Activated CD8-positive, alpha-beta memory T cell treated with anti-CD3 and anti-CD28 coated beads, Interleukin-2, amount 50 U/mL, for 4 hours (primary cell): ENCODE results near the gene LRP1-AS.

Source experiments
- DNase-seq: peaks from one replicate; pipeline ENCODE4 v3.0.0-alpha.2; 2020

The LRP1-AS gene

DNA sequence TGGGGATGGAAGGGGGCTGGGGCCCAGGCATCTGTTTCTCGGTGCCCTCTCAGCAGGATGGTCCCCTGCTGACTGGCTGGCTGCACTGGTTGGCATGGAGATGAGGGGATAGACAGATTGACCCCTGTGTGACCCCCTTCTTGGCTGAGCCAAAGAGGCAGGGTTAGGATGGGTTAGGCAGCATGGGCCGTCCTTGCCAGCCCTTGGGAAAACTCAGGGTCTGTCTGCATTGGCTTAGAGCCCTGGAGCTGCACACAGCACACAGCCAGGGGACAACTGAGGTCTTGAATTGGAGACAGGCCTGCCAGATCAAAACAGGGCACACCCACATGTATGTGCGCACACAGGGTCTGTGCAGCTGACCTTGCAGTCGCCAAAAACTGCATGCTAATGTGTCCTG, 11.2 kb upstream of the LRP1-AS start:
- DNase-seq = no peak

DNA sequence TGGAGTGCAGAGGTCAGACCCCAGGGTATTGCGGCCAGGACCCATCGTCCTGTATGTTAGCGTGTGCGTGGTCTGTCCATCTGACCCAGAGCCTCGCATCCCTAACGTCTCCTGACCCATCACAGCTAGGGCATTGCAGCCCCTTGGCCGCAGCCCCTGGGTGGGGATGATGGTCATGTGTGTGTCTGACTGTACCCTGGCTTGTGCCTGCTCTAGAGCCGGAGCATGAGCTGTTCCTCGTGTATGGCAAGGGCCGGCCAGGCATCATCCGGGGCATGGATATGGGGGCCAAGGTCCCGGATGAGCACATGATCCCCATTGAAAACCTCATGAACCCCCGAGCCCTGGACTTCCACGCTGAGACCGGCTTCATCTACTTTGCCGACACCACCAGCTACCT, 10.8 kb upstream of the LRP1-AS start:
- DNase-seq = no peak

DNA sequence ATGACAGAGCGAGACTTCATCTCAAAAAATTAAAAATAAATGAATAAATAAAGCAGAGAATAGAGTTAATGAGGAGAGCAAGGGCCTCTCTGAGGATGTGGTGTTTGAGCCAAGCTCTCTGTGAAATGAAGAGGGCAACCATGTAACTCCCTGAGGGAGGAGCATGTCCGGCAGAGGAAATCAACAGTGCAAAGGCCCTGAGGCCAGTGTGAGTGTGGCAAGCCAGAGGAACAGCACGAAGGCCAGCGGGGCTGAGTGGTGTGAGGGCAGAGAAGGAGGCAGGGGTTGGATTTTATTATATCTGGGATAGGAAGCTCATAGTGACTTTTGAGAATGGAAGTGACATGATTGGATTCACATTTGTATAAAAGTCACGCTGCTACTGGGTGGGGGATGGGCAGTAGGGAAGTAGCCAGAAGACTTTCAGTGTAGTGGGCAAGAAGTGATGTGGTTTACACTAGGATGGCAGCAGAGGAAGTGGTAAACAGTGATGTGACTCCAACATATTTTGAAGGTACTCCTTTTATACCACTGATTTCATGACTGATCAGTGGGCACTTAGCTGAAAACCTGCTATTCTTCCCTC, 10.3 kb upstream of the LRP1-AS start:
- DNase-seq = no peak

DNA sequence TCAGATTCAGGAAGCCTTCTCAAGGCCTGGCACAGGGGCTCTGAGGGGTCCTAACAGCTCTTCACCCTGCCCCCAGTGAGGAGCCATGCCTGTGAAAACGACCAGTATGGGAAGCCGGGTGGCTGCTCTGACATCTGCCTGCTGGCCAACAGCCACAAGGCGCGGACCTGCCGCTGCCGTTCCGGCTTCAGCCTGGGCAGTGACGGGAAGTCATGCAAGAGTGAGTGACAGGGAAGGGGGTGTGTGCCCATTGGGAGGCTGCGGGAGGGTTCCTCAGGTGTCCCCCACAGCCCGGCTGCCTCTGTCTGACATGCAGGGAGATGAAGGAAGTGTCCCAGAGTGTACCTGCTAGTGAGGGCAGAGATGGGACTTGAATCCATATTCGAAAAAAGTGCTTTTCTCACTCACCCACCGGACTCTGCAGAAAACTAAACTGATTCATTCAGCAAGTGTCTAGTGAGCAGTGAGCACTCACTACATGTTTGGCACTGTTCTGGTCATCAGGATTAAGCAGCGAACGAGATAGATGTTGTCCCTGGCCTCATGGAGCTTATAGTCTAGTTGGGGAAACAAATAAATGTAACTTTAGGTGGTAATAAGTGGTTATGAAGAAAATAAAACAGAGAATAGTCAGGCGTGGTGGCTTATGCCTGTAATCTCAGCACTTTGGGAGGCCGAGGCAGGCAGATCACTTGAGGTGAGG, 9.4 kb upstream of the LRP1-AS start:
- DNase-seq = no peak

DNA sequence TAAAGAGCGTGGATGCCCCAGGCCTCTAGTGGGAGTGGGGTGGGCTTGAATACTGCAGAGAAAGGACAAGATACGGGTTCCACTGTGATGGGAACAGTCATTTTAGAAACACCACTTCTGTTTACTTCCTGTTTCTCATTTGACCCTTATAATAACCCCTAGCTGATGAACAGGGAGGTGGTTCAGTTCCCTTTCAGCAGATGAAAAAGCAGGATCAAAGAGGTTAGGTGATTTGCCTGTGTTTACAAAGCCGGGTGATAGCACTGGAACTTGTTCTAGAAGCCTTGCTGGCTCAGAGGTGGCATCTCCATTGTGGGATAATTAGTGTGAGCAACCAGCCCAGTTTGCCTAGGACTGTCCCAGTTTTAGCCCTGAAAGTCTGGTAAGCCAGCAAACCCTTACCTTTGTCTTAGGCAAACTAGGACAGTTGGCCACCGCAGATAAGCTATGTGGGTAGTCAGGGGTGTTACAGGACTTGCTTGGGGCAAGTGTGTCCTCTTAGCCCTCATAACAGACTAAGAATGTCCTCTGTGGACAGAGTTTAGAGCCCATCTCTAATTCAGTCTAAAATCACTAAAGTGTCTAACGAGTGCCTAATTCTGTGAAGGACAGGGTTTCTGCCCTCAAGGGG, 7.5 kb upstream of the LRP1-AS start:
- DNase-seq = no peak

DNA sequence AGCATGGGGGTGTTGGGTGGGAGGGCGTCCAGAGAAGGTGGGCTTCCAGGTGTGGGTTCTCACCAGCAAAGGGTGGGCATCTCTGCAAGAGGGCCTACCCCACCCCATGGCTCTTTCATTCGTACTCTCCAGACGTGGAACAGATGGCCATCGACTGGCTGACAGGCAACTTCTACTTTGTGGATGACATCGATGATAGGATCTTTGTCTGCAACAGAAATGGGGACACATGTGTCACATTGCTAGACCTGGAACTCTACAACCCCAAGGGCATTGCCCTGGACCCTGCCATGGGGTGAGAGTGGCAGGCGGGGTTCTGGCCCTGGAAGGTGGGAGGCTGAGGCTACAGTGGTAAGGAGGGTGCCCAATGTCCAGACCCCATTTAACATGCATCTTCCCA, 6.7 kb upstream of the LRP1-AS start:
- no peak for DNase-seq

DNA sequence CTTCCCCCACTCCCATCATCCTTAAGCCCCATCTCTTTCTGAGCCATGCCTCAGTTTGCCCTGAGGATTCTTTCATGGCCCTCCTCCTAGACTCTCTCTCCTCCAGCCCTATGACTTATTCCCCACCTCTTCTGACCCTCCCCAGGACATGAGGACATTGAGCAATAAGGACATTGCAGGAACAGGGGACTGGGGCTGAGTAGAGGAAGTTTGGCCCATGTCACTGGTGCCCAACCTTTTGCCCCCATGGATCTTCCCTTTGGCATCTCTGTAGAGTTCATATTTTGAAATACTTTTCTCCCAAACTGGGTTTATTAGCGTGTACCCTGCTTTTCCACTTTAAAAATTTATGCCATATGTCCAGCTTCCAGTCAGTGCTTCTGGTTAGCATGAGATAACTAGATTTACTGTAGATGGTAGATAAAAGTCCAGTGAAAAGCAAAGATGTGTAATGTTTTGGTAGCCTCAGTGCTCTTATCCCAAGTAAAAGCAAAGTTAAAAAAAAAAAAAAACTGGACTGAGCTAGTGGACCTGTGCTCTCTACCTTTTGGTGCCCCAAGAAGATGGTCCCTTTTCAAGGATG, 6.1 kb upstream of the LRP1-AS start:
- no peak for DNase-seq

DNA sequence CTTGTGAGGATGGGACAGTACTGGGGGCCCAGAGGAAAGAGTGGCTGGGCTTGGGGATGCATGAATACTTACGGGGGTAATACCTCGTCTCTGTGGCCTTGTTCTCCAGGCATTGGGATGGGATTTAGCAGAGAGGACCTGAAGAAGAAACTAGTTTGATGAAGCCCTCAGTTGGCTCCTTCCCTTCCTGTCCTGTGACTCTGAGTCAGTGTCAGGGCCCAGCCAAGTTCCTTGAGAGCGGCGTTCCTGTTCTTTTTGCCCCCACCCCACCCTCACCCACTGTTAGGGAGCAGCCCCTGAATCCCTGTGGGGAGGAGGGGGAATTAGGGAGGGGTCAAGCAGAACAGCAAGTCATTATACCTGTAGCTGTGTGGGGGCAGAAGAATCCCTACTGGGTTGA, 5.2 kb upstream of the LRP1-AS start:
- DNase-seq = no peak

DNA sequence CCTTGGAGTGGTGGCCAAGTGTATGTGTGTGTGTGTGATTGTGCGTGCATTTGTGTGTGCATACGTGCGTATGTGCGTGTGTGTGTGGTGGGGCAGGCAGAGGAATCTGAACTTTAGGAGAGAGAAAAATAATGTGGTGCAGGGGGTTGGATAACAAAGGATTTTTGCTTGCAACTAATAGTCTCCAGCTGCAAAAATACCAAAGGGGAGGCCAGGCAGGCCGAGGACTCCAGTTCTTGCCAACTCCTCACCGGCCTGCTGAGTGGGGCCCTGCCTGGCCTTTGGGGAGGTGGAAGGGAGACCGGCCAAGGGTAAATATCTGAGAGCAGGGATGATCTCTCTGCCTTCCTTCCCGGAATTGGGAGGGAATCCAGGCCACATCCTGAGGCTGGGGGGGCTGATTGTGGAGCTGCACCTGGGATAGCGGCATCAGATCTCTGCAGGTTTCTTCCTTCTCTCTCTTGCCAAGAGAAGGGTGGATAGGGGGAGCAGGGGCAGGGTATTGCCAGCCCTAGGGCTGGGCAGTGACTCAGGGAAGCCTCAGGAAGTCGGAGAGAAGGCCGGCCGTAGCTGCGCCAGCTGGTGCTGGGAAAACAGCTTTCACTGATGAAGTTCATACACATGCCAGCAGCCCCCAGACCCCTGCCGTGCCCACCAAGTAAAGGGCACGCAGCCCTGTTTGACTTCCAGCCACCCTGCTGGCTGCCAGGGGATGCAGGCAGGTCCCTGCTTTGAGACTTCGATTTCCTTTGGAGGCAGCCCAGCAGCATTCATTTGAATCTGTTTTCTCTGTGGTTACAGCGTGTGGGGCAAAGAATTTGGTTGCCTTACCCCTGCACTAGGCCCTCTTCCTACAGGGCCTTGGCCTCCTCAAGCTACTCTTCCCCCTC, 4.6 kb upstream of the LRP1-AS start:
- no peak for DNase-seq

DNA sequence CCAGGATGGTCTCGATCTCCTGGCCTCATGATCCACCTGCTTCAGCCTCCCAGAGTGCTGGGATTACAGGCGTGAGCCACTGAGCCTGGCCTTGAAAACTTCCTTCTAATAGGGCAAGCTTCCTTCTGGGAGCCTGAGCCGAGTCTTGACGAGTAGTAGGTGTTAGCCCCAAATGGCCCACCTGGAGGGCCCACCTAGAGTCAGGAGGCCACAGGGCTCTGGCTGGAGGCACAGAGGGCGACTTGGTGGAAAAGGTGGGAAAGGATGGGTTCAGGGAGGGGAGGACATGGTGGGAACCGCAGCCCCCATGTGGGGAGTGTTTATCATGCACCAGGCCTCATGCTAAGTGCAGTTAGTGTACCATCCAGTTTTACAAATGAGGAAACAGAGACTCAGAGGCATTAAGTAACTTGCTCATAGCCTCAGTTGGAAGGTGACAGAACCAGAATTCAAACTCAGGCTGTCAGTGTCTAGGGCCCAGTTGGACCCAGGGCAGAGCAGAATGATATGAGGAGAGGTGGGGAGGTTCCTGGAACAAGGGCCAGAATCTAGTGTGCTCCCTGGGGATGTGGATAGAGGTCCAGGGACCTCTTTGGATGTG, 3.1 kb upstream of the LRP1-AS start:
- no peak for DNase-seq

DNA sequence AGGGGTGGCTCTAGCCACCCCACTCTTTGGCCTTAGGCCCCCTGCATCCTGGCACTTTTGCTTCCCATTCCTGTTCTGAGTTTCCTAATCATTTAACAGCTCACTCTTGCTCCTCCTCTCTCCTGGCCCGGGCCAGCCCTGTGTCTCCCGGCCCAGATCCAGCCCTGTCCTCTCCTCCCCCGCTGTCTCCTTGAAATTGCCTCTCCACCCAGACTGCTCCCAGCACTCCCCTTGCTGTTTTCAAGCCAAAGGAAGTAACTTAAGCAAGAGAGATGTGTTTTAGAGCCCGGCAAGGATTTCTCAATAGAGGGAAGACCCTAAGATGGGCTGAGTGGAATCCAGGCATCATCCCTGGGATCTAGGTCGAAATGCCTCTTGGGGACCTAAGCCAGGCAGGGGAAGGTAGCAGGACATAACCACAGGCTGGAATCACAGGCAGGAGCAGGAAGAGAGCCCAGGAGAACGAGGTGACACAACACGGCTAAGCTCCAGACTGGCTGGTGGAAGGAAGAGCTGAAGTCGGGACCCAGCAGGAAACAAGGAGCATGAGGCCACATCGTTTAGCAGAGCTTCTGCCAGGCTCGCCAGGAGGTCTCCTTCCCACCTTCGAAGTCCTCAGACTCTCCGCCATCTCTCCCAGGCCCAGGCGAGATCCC, 2.0 kb upstream of the LRP1-AS start:
- DNase-seq = no peak

DNA sequence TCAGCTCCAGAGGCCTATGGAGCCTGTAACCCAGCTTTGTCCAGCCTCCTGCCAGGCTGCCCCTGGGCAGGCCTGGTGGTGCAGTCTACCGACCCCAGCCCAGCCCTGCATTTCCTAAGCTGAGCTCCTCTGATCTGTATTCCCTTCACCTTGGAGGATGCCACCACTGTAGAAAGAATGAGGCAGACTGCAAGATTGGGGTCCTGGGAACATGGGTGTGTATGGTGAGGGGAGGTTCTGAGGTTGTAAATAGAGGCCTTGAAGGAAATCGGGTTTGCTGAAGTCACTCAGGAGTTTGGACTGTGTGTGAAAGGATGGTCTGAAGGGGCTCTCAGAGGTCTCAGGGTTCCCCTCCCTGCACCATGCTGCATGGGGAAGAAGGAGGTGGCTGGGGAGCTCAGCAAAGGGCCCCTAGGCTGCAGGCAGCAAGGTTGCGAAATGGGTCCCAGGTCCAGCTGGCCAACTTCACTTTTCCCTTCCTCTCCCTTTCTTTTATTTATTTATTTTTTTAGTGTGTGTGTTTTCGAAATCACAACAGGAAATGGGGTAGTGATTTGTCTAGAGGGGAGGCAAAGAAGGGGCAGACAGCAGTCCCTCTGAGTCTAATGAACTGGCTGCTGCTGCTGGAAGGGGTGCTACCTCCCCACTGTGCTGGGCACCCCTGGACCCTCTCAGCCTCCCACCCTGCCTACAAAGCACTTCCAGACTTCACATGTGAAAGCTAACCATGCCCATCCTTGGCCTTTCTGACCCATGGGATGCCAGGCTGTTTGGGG, 1.2 kb upstream of the LRP1-AS start:
- no peak for DNase-seq

DNA sequence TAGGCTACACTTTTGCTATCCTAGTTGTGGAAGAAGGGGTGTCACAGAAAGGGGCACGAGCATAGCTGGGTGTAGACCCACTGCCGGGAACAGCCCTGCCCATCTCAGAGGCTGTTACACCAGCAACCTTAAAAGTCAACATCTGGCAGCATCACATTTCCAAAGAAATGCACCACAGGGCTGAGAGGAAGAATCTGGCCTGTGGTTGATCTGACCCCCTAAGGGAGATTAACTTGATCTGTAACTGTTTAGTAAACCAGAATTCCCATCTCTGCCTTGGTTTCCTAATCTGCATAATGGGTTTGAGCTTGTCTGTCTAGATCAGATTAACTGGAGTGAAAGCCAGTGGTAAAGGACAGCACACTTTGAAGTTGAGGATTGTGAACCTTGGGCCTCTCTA, 1.3 kb downstream of the LRP1-AS start:
- no peak for DNase-seq

DNA sequence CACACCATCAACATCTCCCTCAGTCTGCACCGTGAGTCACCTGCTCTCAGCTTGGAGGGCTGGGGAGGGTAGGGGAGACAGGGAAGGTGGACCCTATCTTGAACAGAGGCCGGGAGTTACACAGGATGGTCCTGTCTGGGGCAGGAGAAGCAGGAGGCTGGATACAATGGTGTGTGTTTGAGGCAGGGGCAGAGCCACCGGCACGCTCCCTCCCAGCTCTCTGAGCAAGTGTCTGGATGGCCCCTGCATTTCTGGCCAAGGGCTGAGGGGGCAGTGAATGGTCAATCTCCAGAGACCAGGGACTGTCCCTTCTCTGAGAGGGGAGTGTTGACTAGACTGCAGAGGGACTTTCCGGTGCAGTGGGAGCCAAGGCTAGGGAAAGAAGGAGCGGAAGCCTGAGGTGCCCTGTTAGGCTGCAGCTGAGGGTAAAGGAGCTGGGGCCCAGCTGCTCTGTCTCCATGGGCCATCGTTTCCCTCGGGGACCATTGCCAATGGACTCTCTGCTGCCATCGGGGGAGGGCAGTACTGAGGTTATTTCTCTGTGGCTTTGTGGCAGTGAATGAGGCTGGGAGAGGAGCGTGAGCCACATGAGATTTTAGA, 1.9 kb downstream of the LRP1-AS start:
- DNase-seq = no peak

DNA sequence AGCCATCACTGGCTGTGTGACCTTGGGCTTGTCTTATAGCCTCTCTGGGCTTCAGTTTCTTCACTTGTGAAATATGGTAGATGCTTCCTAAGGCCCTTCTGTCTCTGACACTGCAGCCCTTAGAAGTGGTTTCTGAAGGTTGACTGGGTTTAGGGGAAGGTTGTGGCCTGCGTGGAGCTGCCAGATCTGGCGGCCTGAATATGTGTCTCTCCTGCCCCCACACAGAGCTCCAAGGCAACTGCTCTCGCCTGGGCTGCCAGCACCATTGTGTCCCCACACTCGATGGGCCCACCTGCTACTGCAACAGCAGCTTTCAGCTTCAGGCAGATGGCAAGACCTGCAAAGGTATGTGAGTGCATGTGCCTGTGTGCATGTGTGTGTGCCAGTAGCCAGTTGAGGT, 4.0 kb downstream of the LRP1-AS start:
- DNase-seq = no peak

DNA sequence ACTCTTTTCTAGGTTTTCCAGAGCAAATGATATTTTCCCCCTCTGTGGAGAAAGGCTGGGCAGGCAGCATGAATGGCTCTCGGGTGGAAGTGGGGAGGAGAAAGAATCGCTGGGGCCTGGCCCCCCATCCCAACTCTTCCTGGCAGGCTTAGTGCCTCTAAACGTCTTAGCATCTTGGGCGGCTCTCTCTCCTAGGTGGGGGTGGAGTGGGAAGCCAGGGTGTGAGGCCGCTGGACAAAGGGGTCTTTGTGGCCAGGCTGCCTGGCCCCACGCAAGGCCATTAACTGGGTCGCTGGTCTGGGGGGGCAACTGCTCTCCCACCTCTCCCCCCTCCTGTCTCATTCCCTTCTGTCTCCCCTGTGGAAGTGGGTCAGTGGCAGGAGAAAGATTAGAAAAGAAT, 4.7 kb downstream of the LRP1-AS start:
- DNase-seq = no peak

DNA sequence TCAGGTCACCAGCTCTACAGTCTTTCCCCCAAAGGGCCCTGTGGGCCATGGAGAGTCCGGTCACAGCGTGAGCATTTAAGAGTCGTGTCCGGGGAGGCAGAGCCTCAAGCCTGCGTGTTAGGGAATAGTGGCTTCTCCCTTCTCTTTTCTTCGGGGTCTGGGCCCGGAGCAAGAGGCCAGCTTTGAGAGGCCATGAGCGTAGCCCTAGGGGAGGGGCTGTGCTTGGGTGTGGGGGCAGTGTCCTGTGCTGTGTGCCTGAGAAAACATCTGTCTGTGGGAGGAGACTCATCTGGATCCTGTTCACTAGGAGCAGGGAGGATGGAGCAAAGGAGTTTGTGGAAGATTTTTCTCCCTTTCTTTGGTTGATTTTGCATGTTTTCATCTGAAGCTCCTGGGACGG, 5.3 kb downstream of the LRP1-AS start:
- DNase-seq = no peak

DNA sequence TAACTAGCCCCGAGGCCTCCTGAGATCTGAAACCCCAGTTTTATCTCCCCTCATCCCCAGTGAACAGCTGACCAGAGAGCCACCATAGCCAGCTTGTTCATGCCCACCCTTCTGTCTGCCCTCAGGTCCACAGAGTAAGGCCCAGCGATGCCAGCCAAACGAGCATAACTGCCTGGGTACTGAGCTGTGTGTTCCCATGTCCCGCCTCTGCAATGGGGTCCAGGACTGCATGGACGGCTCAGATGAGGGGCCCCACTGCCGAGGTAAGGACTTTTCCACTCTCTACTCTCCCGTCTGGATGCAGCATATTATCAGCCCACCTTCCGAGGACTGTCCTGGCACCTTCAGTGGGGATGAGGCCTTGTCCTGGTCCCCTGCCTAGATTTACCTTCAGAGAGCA, 6.2 kb downstream of the LRP1-AS start:
- DNase-seq = no peak

DNA sequence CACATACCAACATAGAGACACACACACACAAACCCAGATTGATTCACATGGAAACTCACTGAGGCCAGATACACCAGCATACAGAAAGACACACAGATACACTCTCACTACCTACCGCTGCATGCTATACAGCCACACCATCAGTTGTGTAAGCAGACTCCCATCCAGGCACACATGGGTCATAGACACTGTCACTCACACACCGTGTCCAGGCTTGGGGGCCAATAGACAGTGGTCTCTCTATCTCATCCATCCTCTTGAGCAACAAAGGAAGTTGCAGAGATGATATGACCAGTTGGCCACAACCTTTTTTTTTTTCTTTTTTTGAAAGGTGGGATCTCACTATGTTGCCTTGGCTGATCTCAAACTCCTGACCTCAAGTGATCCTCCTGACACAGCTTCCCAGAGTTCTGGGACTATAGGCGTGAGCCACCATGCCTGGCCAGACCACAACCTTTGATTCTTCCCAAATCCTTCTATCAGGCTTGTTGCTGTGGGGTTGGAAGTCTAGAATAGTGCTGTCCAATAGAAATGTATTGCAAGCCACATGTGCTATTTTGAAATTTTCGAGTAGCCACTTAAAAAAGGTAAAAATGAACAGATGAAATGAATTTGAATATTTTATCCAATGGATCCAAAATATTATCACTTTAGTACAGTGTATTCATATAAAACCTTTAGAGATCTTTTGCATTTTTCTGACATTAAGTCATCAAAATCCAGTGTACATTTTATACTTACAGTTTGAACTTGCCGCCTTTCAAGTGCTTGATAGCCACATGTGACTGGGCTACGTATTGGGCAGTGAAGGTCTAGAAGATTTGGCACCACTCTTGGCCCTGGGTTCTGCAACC, 7.4 kb downstream of the LRP1-AS start:
- no peak for DNase-seq
